Thoracic aorta (tissue), 2 donors: ENCODE measurements around the gene RADX. TPM values are rescaled to one million over a fixed set of nuclear protein-coding genes. Genes with fewer than 3 reads are reported as not detected.

Source experiments
- ATAC-seq: fragments of 150-250 bp; one replicate; pipeline ENCODE4 v1.8.0; 2017; ENCODE audit warnings: low read depth; ENCODE audit not compliant: insufficient number of reproducible peaks, low FRiP score
- DNase-seq: peaks from one replicate; pipeline ENCODE4 v3.0.0-alpha.2; 2020; ENCODE audit warnings: low spot score
- H3K27ac ChIP-seq, 2 donors: fragments of 200-600 bp; sonication (generic); 1 replicate in 1 of 2; 2 replicates in 1 of 2; pipeline ENCODE4 v1.5.1; 2016; ENCODE audit warnings: mild to moderate bottlenecking in 2 of 2, moderate library complexity in 2 of 2
- H3K27me3 ChIP-seq: fragments of 200-600 bp; sonication (generic); replicated peaks from 2 replicates; pipeline ENCODE4 v1.6.0; 2016; ENCODE audit warnings: mild to moderate bottlenecking; ENCODE audit not compliant: insufficient read depth
- H3K36me3 ChIP-seq: fragments of 200-600 bp; sonication (generic); one replicate; pipeline ENCODE4 v1.5.1; 2016
- H3K4me1 ChIP-seq, 2 donors: fragments of 200-600 bp; sonication (generic); 1 replicate in 1 of 2; 2 replicates in 1 of 2; pipeline versions ENCODE4 v1.5.1 to v1.6.0; 2016; ENCODE audit warnings: low read depth in 2 of 2, mild to moderate bottlenecking in 1 of 2; ENCODE audit not compliant: control insufficient read depth in 1 of 2
- H3K4me3 ChIP-seq: fragments of 200-600 bp; sonication (generic); 2 replicates; pipeline ENCODE4 v1.5.1; 2016; ENCODE audit warnings: mild to moderate bottlenecking
- H3K9me3 ChIP-seq: fragments of 200-600 bp; sonication (generic); 2 replicates; pipeline ENCODE4 v1.5.1; 2016
- total RNA-seq, 2 donors: library from RNA; depleted of rRNA; stranded (reverse); fragments of >200 nt; gene quantifications; one replicate each; pipeline versions ENCODE4 v1.1.0 to v1.2.3, GENCODE V29; 2016
- TF ChIP-seq, protein P1 (sequence below): fragments of 200-600 bp; sonication (generic); IDR thresholded peaks from one replicate; pipeline ENCODE4 v1.5.1; 2019; ENCODE audit warnings: antibody characterized with exemption

Gene RADX
- total RNA-seq, 2 donors from 2014 or later = 0.81 to 4.9 TPM

DNA sequence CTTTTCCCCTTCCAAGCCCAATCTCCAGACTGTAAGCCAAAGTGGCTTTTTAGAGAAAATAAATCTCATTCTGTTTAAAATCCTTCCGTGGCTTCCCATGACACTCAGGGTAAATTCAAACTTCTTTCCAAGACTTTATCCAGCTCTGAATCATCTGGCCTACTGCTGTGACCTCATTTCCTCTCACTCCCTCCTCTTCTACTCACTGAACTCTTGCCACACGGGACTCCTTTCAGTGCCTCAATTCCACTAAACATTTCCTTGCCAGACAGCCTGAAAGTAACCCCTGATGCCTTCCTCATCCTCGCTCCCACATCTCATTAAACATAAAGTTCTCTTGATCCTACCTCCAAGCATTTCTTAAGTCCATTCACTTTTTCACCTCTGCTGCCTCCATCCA, 86.9 kb downstream of the RADX start:
- H3K9me3 ChIP-seq = no peaks in the 10 kb centered on the region
- no peak overlapping the region for H3K27ac ChIP-seq
- no peaks in the 10 kb centered on the region for H3K4me1 ChIP-seq
- H3K27me3 ChIP-seq = no peaks in the 10 kb centered on the region
- TF ChIP-seq, protein P1, sequence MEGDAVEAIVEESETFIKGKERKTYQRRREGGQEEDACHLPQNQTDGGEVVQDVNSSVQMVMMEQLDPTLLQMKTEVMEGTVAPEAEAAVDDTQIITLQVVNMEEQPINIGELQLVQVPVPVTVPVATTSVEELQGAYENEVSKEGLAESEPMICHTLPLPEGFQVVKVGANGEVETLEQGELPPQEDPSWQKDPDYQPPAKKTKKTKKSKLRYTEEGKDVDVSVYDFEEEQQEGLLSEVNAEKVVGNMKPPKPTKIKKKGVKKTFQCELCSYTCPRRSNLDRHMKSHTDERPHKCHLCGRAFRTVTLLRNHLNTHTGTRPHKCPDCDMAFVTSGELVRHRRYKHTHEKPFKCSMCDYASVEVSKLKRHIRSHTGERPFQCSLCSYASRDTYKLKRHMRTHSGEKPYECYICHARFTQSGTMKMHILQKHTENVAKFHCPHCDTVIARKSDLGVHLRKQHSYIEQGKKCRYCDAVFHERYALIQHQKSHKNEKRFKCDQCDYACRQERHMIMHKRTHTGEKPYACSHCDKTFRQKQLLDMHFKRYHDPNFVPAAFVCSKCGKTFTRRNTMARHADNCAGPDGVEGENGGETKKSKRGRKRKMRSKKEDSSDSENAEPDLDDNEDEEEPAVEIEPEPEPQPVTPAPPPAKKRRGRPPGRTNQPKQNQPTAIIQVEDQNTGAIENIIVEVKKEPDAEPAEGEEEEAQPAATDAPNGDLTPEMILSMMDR = no peak
- no peak overlapping the region for H3K4me3 ChIP-seq
- no peak for DNase-seq
- no peaks in the 10 kb centered on the region for H3K36me3 ChIP-seq
- no peak for ATAC-seq

DNA sequence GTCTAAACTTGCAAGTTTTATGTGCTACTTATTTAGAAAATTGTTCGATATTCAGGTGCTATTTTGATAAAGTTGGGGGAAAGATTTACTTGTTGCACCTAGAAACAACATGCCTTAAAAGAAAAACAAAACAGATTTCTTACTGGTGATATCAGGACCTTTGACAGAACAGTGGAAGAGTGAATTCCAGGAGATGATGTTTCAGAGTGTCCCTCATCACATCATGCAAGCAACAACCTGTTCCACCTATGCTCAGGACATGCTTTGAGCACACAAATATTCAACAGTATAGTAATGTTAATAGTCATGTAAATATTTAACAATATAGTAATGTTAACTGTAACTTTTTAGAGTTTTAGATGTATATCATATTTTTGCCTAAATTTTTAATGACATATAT, 90.9 kb downstream of the RADX start:
- Histone ChIP-seq H3K36me3 (no peaks in the 10 kb centered on the region), H3K4me1 (no peaks in the 10 kb centered on the region), H3K27ac (no peak overlapping the region), H3K9me3 (no peaks in the 10 kb centered on the region), H3K4me3 (no peak overlapping the region), H3K27me3 (no peaks in the 10 kb centered on the region)
- ATAC-seq = no peak
- TF ChIP-seq, protein P1 = no peak
- DNase-seq = no peak

DNA sequence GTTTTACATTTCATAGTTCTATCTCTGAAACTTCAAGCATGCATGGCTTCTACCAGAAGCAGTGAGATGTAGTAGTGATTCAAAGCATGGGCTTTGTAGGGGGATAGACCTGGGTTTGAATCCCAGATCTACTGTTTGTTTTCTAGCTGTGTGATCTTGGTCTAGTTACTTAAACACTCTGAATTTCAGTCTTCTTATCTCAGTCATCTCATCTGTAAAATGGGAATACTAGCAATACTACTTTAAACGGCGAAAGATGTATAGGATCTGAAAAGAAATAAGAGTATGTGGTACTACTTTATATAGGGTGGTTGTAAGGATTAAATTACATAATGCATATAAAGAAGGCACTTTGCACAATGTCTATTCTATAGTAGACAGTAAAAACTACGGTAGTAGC, 94.7 kb downstream of the RADX start:
- H3K36me3 ChIP-seq = no peaks in the 10 kb centered on the region
- H3K9me3 ChIP-seq = no peaks in the 10 kb centered on the region

GRCh38 chrX:106707771-106708454, 96.1 kb downstream of the RADX start:
- Histone ChIP-seq H3K9me3 (no peaks in the 10 kb centered on the region), H3K4me3 (no peak overlapping the region), H3K36me3 (no peaks in the 10 kb centered on the region), H3K27ac (no peak overlapping the region), H3K4me1 (peaks cover 0 to 5% of the 10 kb centered on the region in 2 donors), H3K27me3 (no peaks in the 10 kb centered on the region)
- ATAC-seq (no peak), DNase-seq (no peak)
- TF ChIP-seq, protein P1 = no peak

More for the DNA sequence above, 94.7 kb downstream of the RADX start:
- no peaks in the 10 kb centered on the region for H3K27me3 ChIP-seq
- no peak overlapping the region for H3K27ac ChIP-seq
- H3K4me3 ChIP-seq = no peak overlapping the region
- ATAC-seq (no peak), DNase-seq (no peak)
- TF ChIP-seq, protein P1 = no peak
- H3K4me1 ChIP-seq = peaks cover 0 to 5% of the 10 kb centered on the region in 2 donors

GRCh38 chrX:106710771-106711170, 99.0 kb downstream of the RADX start:
- DNase-seq (no peak), ATAC-seq (no peak)
- no peak overlapping the region for H3K4me3 ChIP-seq
- no peaks in the 10 kb centered on the region for H3K36me3 ChIP-seq
- H3K4me1 ChIP-seq = peaks cover 0 to 5% of the 10 kb centered on the region in 2 donors
- no peaks in the 10 kb centered on the region for H3K27me3 ChIP-seq
- TF ChIP-seq, protein P1 = no peak
- no peak overlapping the region for H3K27ac ChIP-seq
- no peaks in the 10 kb centered on the region for H3K9me3 ChIP-seq
